Fibroblast of peridontal ligament (primary cell): ENCODE data around the gene B3GALT5.

Source experiments
- DNase-seq: peaks from one replicate; pipeline ENCODE4 v3.0.0-alpha.2; 2010; ENCODE audit errors: extremely low read depth

B3GALT5 gene

DNA sequence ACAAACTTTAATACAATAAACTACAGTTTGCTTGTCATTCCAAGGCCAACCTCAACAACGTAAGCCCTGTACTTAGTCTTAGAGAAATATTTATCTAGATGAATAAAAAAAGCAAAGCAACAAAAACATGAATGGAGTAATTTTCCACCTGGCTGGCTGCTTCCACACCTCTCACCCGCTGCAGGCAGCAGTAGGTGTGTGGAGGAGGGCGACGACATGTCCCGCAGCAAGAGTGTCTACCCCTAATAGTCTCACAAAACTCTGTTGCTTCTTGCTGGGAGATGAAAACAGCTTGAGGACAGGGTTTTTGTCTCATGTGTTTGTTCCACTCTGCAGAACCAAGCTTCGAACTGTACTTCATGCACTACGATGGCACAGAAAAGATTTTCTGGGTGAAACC is 83.5 kb downstream of the B3GALT5 start:
- no peak for DNase-seq

DNA sequence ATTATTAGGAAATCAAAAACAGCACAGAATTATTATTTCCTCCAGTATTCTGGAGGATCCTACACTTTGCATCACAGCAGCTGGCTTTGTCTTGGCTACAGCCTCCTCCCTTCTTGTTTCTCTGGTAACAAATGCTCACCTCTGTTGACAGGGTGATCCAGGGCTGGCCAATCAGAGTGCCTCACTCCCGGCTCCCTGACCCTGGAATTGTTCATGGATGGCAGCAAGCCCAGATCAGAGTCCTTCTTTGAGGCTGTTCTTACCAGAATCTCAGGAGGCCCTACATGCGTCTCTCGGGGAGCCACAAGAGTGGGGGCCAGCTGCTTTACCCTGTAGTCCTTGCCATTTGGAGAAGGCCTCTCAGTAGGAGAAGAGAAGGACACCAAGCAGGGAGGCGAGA is 83.9 kb downstream of the B3GALT5 start:
- DNase-seq = no peak

DNA sequence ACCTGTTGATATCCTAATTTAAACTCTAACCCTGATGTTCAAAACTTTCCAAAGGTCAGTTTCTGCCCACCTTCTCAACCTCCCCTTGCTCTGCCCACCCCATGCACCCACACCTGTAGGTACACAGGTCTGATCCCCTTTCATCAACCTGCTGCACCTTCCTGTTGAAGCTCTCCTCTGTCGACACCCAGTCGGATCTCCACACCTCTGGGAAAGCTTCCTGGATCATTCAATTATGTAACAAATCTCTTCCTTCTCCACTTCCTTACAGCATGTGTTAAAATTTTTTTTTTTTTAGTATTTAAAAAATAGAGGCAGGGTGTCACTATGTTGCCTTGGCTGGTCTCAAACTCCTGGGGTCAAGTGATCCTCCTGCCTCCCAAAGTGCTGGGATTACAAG is 87.6 kb downstream of the B3GALT5 start:
- DNase-seq = no peak

DNA sequence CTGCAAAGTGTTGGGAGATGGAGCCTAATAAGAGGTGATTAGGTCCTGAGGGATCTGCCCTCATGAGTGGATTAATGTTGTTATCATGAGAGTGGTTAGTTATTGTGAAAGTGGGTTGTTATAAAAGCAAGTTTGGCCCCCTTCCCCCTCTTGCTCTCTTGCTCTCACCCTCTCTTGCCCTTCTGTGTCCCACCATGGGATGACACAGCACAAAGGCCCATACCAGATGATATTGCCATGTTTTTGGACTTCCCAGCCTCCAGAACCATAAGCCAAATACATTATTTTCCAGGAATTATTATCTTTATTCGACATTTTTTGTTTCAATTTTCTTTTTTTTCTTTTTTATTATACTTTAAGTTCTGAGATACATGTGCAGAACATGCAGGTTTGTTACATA is 90.8 kb downstream of the B3GALT5 start:
- no peak for DNase-seq

DNA sequence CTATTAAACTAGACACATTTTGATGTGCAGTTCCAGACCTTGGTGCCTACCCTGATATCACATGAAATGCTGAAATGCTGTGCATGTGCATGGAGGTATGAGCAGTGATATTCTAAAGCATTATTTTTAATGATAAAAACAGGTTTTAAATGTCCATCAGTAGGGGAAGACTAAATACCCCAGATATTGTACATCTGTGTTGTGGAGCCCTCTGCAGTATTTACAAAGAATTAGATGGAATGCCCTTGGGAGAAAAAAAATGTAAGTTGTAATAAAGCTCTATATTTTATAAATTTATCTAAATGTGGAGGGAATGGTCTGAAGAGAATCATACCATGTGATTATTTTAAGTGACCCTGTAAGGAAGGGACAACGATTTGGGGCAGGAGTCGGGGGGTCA is 93.1 kb downstream of the B3GALT5 start:
- DNase-seq = no peak

DNA sequence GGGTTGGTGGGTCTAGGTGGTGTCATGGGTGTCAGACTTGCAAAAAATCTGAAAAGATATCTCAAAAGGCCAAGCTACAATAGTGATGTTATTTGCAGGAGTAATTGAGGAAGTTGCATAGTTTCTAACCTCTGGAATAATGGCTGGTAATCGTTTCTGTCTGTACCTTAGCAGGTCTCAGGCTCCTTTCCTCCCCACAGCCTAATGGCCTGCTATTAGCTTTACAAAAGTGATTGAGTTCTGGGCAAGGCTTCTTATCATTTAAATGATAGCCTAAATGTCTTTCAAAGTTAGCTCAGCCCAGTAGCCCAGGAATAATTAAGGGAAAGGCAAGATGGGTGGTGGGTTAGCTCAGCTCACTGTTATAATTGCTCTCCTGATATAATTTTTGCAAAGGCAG is 94.6 kb downstream of the B3GALT5 start:
- DNase-seq = no peak

DNA sequence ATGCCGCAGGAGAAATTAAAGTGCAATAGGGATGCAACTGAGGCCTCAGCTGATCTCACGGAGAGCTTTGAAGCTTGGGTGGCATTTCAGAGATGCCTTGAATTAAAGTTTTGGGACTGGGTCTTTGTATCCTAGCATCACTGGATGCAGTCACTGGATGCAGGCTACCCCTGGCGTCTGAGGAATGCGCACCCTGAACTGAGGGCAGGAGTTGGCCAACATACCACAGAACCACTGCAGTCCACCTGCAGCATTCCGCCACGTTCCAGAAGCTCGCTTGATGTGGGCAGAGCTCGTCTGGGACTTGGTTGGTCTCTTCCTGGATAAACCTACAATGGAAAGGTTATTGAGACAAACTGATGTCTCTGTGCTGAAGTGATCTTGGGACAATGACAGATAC is 98.1 kb downstream of the B3GALT5 start:
- DNase-seq = no peak

DNA sequence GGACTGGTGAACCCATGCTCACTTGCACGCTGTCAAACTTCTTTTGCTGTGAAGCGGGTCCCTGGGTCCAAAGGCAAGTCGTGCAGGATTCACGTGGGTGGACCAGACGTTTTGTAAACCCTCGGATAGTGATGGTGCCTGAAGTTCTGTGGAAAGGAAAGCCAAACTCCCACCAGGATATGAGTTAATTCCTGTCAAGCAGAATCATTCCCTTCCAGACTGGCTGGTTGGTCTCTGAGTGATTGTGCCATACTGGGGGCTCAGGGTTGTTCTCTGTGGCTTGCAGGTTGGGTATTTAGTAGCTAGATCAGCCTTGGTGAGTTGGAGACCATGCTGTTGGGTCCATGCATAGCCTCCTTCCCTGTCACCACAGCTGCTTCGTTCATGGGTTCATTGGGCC is 99.5 kb downstream of the B3GALT5 start:
- DNase-seq = no peak

DNA sequence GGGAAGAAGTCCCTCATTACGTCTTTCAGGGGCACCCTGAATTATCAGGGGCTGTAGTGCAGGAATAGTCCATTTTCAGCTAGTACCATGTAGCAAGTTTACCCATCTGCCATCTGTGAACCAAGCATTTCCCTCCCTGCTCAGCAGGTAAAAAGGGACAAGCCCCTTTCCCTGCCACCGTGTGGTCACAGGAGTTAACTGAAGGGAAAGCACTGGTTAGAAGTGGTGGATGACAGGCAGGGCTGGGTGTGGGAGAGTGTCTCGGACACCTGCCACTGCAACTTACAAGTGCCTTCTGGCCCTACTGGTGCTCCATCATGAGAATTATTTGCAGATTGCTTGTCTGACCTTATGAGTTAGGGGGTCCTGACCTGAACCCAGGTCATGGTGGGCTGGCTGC is 100.2 kb downstream of the B3GALT5 start:
- no peak for DNase-seq

DNA sequence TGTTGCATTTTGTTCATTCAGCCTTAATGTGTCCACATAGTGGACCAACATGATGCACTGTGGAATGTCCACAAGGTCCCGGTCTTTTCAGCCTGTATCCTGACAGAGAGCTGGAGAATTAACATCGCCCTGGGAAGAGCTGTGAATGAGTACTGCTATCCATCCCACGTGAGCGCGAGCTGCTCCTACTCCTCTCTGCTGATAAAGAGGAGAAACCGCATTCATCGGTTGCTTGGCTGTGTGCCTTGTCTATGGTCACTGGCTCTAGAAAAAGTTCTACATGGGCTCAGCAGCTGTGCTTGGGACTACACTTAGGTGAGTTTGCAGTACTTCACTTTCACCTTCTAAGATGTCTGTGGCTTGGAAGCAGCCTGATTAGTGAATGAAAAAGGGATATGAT is 101.2 kb downstream of the B3GALT5 start:
- DNase-seq = no peak

DNA sequence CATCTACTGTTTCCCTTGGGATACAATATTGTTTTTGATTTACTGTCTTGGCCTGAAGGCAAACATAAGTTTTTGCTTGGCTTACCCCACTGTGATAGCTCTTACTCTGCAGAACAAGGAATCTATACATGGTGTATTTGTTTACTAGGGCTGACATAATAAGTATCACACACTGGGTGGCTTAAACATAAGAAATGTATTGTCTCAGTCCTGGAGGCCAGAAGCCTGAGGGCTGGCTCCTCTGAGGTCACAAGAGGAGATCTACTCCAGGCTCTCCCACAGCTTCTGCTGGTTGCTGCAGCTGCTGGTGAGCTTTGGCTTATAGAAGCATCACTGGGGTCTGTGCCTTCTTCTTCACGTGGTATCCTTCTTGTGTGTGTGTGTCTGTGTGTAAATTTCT is 101.6 kb downstream of the B3GALT5 start:
- DNase-seq = no peak

DNA sequence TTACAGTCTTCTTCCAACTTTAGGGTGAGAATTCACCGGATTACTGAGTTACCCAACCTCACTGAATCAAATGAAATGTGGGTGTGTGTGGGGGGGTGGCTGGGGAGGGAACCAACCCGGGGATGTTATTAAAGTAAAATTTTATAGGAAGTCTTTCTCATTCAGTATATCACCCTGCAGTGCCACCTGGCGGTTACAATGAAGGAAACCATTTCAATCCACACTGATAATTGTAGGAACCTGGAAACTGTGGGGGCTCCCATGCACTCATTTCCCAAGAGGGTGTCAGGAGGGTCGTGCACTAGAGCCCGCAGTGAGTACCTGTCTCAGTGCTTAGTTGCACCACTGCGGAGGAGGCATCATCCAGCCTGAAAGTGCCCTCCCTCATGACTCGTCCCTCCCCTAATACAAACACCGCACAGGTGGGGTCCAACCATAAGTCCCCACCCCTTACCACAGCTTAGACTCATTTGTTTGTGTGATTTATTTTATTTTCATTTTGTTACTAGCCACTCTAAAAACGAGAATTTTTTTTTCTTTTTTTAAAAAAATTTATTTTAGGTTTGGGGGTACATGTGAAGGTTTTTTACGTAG is 103.2 kb downstream of the B3GALT5 start:
- peak; percentile 50 for DNase-seq

DNA sequence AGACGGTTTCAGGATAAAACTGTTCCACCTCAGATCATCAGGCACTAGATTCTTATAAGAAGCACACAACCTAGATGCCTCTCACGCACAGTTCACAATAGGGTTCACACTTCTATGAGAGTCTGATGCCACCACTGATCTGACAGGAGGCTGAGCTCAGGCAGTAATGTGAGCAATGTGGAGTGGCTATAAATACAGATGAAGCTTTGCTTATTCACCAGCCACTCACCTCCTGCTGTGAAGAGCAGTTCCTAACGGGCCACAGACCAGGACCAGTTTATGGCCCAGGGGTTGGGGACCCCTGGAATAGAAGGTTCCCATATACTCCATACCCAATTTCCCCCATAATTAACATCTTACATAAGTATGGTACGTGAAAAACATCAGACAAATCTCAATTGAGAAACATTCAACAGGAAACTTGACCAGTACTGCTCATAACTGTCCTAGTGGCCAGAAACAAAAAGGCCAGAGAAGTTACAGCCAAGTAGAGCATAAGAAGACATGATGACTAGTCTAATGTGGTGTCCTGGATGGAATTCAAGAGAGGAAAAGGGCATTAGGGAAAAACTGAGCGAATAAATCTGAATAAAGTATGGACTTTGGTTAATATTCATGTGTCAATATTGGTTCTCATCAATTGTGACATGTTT is 107.5 kb downstream of the B3GALT5 start:
- no peak for DNase-seq

DNA sequence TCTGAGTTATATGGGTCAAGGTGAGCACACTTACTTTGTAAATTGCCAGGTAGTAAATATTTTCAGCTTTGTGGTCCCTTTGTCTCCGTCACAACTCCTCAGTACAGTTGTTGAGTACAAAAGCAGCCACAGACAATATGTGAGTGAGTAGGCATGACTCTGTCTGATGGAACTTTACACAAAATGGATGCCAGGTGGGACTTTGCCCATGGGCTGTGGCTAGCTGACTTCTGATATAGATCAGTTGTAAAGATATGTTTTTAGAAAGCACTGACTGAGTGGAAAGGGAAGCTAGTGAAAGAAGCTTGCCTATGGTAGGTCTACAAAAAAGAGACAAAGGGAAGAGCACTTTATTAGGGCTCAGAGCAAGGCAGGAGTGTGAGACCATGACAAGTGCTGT is 109.1 kb downstream of the B3GALT5 start:
- no peak for DNase-seq
